AML-193 (cell line): Measurements from ENCODE around the gene FCF1.

Source experiments
- DNase-seq, 2 experiments: peaks; one replicate each; lab custom pipeline; 2025; lab: John Stamatoyannopoulos, UW

Gene FCF1

GRCh38 chr14:74712499-74713394, at the start of gene FCF1, which contains the start of gene AREL1:
Gene FCF1, plus strand, starts transcription at chr14:74713144. Its CDS starts 54 bp downstream, at chr14:74713198.
Gene AREL1, minus strand, starts transcription at chr14:74713080. Its CDS starts 27,465 bp downstream, at chr14:74685615.
- DNase-seq: no peak

- no peak for DNase-seq
These were observed 49.1 kb upstream of the FCF1 start for GRCh38 chr14:74663884-74664283.

GRCh38 chr14:74664717-74665116, 48.2 kb upstream of the FCF1 start:
- no peak for DNase-seq

GRCh38 chr14:74667758-74668157, 45.2 kb upstream of the FCF1 start:
- DNase-seq: no peak

- no peak for DNase-seq
These were observed 43.7 kb upstream of the FCF1 start for GRCh38 chr14:74669256-74669655.

- DNase-seq: no peak
These were observed 43.1 kb upstream of the FCF1 start for GRCh38 chr14:74669846-74670245.

GRCh38 chr14:74670726-74671411, 42.1 kb upstream of the FCF1 start:
- DNase-seq: no peak

GRCh38 chr14:74671789-74672188, 41.2 kb upstream of the FCF1 start:
- DNase-seq: no peak

GRCh38 chr14:74673768-74674167, 39.2 kb upstream of the FCF1 start:
- no peak for DNase-seq

GRCh38 chr14:74675219-74675618, 37.7 kb upstream of the FCF1 start:
- DNase-seq: no peak

GRCh38 chr14:74682169-74682952, 30.6 kb upstream of the FCF1 start:
- DNase-seq: no peak

- no peak for DNase-seq
These were observed 29.5 kb upstream of the FCF1 start for GRCh38 chr14:74683406-74683805.

GRCh38 chr14:74684434-74684833, 28.5 kb upstream of the FCF1 start:
- peak in 1 of 2 experiments; percentile 14 for DNase-seq

GRCh38 chr14:74685056-74685455, 27.9 kb upstream of the FCF1 start:
- DNase-seq: no peak

GRCh38 chr14:74685921-74686678, 26.8 kb upstream of the FCF1 start:
- DNase-seq: no peak

- no peak for DNase-seq
These were observed 21.5 kb upstream of the FCF1 start for GRCh38 chr14:74691456-74691855.

GRCh38 chr14:74693191-74693590, 19.8 kb upstream of the FCF1 start:
- no peak for DNase-seq

- DNase-seq: no peak
These were observed 17.5 kb upstream of the FCF1 start for GRCh38 chr14:74695406-74695805.

GRCh38 chr14:74697011-74697410, 15.9 kb upstream of the FCF1 start:
- DNase-seq: no peak

GRCh38 chr14:74697543-74697942, 15.4 kb upstream of the FCF1 start:
- no peak for DNase-seq

GRCh38 chr14:74697976-74698375, 15.0 kb upstream of the FCF1 start:
- DNase-seq: no peak

GRCh38 chr14:74698465-74698864, 14.5 kb upstream of the FCF1 start:
- DNase-seq: peak; percentile 20 to 40
